22Rv1 (cell line): Measurements from ENCODE around the gene TTLL9.

Source experiments
- H3K27ac ChIP-seq: fragments of 450-650 bp; 2 replicates; pipeline ENCODE4 v1.5.1; 2017
- ZFX ChIP-seq: fragments of 450-650 bp; IDR thresholded peaks from 2 replicates; pipeline ENCODE4 v1.6.1; 2017; ENCODE audit warnings: antibody characterized with exemption, borderline replicate concordance
- TF ChIP-seq, protein P1 (sequence below): fragments of 450-650 bp; IDR thresholded peaks from 2 replicates; pipeline ENCODE4 v1.5.1; 2017; ENCODE audit warnings: mild to moderate bottlenecking

The TTLL9 gene

DNA sequence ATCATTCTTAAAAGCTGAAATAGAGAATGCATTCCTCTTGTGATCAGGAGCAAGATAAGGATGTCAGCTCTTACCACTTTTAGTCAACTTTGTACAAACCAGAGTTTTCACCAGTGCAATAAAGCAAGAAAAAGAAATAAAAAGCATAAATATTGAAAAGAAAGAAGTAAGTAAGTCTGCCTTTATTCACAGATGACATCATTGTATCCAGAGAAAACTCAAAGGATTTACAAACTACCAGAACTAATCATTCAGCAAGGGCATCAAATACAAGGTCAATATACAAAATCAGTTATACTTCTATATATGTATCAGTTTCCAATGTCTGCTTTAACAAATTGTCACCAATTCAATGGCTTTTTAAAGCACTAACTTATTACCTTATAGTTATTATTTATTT, 13.4 kb downstream of the TTLL9 start:
- no peak for TF ChIP-seq ZFX
- TF ChIP-seq, protein P1, sequence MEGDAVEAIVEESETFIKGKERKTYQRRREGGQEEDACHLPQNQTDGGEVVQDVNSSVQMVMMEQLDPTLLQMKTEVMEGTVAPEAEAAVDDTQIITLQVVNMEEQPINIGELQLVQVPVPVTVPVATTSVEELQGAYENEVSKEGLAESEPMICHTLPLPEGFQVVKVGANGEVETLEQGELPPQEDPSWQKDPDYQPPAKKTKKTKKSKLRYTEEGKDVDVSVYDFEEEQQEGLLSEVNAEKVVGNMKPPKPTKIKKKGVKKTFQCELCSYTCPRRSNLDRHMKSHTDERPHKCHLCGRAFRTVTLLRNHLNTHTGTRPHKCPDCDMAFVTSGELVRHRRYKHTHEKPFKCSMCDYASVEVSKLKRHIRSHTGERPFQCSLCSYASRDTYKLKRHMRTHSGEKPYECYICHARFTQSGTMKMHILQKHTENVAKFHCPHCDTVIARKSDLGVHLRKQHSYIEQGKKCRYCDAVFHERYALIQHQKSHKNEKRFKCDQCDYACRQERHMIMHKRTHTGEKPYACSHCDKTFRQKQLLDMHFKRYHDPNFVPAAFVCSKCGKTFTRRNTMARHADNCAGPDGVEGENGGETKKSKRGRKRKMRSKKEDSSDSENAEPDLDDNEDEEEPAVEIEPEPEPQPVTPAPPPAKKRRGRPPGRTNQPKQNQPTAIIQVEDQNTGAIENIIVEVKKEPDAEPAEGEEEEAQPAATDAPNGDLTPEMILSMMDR = no peak

DNA sequence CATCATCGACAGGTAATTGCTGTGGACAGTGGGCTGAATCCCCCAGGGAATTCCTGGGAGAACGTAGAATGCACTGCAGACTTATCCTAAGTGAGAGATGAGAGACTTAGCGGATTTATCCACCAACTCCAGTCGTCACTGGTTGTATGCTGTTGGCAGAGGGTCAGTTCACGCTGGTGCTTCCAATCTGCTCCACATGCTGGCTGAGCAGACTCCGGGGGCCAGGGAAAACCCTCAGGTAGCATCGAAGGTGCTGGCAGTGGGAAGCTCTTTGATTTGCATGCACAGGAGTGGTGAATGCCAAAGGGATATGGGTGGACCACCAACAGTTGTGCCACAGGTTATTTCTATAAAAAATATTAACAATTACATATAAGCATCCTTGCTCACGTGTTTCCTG, 20.2 kb downstream of the TTLL9 start:
- TF ChIP-seq, protein P1 = no peak
- TF ChIP-seq ZFX = no peak
- H3K27ac ChIP-seq = no peak overlapping the region

More for the DNA sequence above, 13.4 kb downstream of the TTLL9 start:
- H3K27ac ChIP-seq = no peak overlapping the region

- TF ChIP-seq, protein P1 = no peak
- no peak for TF ChIP-seq ZFX
- H3K27ac ChIP-seq = no peak overlapping the region
These were observed 24.7 kb downstream of the TTLL9 start for GRCh38 chr20:31894980-31895675.

GRCh38 chr20:31896049-31896448, 25.6 kb downstream of the TTLL9 start:
- TF ChIP-seq ZFX = no peak
- TF ChIP-seq, protein P1 = no peak

DNA sequence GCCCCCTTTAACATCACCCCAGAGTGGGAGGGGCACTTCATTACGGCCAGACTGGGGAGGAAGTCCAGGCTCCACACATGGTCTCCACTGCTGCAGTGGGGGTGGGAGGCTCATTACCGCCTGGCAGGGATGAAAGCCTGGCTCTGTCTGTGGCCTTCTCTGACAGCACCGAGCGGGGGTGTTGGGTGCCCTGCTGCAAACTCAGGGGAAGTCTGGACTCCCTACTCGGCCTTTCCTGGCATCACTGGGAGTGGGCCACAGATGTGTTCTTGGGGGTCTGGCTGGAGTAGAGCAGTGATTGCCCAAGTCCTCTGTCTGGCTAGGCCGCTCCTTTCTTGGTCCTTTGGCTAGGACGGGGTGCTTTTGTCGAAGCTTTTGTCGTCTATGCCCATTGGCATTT, 27.1 kb downstream of the TTLL9 start:
- no peak overlapping the region for H3K27ac ChIP-seq
- TF ChIP-seq, protein P1 = no peak
- no peak for TF ChIP-seq ZFX

More at GRCh38 chr20:31896049-31896448, 25.6 kb downstream of the TTLL9 start:
- no peak overlapping the region for H3K27ac ChIP-seq

- no peak for TF ChIP-seq ZFX
- TF ChIP-seq, protein P1 = no peak
- H3K27ac ChIP-seq = no peak overlapping the region
These were observed 31.2 kb downstream of the TTLL9 start for GRCh38 chr20:31901615-31902014.

DNA sequence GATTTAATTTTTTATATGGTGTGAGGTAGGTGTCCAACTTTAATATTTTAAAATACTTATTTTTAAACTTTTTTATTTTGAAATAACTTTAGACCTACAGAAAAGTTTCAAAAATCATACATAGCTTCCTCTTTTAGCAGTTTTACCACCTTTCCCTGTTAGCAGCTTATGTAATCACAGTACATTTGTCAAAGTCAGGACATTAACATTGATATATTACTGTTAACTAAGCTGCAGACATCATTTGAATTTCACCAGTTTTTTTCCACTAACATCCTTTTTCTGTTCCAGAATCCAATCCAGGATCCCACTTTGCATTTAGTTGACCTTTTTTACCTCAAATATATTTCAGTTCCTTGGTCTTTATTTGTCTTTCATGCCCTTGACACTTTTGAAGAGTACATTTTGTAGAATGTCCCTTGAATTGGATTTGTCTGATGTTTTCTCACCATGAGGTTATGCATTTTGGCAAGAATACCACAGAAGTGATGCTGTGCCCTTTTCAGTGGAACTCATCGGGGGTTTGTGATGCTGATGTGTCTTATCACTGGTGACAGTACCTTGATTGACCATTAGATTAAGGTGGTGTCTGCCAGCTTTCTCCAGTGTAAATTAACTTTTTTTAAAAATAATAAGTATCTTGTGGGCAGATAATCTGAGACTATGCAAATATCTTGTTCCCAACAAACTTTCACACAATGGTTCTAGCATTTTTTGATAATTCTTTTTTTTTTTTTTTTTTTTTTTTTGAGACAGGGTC, 33.4 kb downstream of the TTLL9 start:
- H3K27ac ChIP-seq = no peak overlapping the region
- TF ChIP-seq ZFX = no peak
- TF ChIP-seq, protein P1 = no peak
